Caco-2 (cell line): ENCODE measurements around the gene STK24. TPM values are rescaled to one million over a fixed set of nuclear protein-coding genes. Genes with fewer than 3 reads are reported as not detected.

Source experiments
- BruUV-seq: library from RNA; stranded (reverse); fragments of 400-500 nt; replicated peaks from 2 replicates; lab custom pipeline; 2021; lab: Mats Ljungman, UMichigan
- CTCF ChIA-PET: fragments of 300-600 bp; sonication (Branson Sonifier 250); formaldehyde crosslinking; loops from one replicate; lab custom pipeline; 2022; ENCODE audit warnings: antibody characterized with exemption; lab: Charles Lee
- POLR2A ChIA-PET: fragments of 300-600 bp; sonication (Branson Sonifier 250); formaldehyde crosslinking; loops from one replicate; lab custom pipeline; 2022; ENCODE audit warnings: antibody characterized with exemption; lab: Charles Lee
- DNase-seq, 2 experiments: peaks; one replicate each; pipeline versions ENCODE4 v3.0.0 to v3.0.0-alpha.2; 2020 to 2022
- H3K27me3 ChIP-seq: replicated peaks from 2 replicates; pipeline ENCODE4 v1.6.0; 2011; ENCODE audit warnings: low read length; ENCODE audit not compliant: control insufficient read depth, insufficient read depth
- H3K36me3 ChIP-seq: 2 replicates; pipeline ENCODE4 v1.5.1; 2011; ENCODE audit warnings: low read length; ENCODE audit not compliant: control insufficient read depth, insufficient read depth
- H3K4me1 ChIP-seq: fragments of 250-450 bp; sonication (Bioruptor Pico); 2 replicates; pipeline ENCODE4 v1.5.1; 2020; ENCODE audit warnings: mild to moderate bottlenecking
- H3K4me3 ChIP-seq: 2 replicates; pipeline ENCODE4 v1.5.1; 2011; ENCODE audit warnings: low read depth, mild to moderate bottlenecking, control low read depth, low read length
- H3K9me3 ChIP-seq: fragments of 250-450 bp; sonication (Bioruptor Pico); 2 replicates; pipeline ENCODE4 v1.5.1; 2020; ENCODE audit warnings: mild to moderate bottlenecking, moderate library complexity
- H3K27ac Mint-ChIP-seq: one replicate; pipeline ENCODE4 v1.8.0; 2022; ENCODE audit warnings: mixed read lengths; ENCODE audit not compliant: unreplicated experiment
- H3K27me3 Mint-ChIP-seq: one replicate; pipeline ENCODE4 v1.8.0; 2022; ENCODE audit warnings: mixed read lengths; ENCODE audit not compliant: insufficient read depth, unreplicated experiment
- H3K36me3 Mint-ChIP-seq: one replicate; pipeline ENCODE4 v1.8.0; 2022; ENCODE audit warnings: mild to moderate bottlenecking, mixed read lengths; ENCODE audit not compliant: insufficient read depth, unreplicated experiment
- H3K4me1 Mint-ChIP-seq: one replicate; pipeline ENCODE4 v1.8.0; 2022; ENCODE audit warnings: low read depth, mixed read lengths; ENCODE audit not compliant: unreplicated experiment
- H3K4me3 Mint-ChIP-seq: one replicate; pipeline ENCODE4 v1.8.0; 2022; ENCODE audit warnings: mild to moderate bottlenecking, moderate library complexity, mixed read lengths; ENCODE audit not compliant: unreplicated experiment
- H3K9me3 Mint-ChIP-seq: one replicate; pipeline ENCODE4 v1.8.0; 2022; ENCODE audit warnings: mixed read lengths; ENCODE audit not compliant: unreplicated experiment
- CTCF ChIP-seq, 2 experiments: fragments of 200-600 bp in 1 of 2; IDR thresholded peaks; 1 replicate in 1 of 2; 2 replicates in 1 of 2; pipeline versions ENCODE4 v1.5.1 to v1.8.0; 2011 to 2022; ENCODE audit warnings: antibody characterized with exemption in 1 of 2, control low read depth in 1 of 2, inconsistent platforms in 1 of 2, low read depth in 1 of 2, low read length in 1 of 2, mild to moderate bottlenecking in 1 of 2, moderate library complexity in 1 of 2; ENCODE audit not compliant: insufficient read depth in 1 of 2, severe bottlenecking in 1 of 2, unreplicated experiment in 1 of 2
- intact Hi-C: fragments of 100-400 bp; cut with micrococcal nuclease; formaldehyde crosslinking; loops from one replicate; pipeline ENCODE4 v1.10.0; 2022; ENCODE audit not compliant: unreplicated experiment
- total RNA-seq: library from RNA; stranded (reverse); gene quantifications from 2 replicates; pipeline ENCODE4 v1.2.3, GENCODE V29; 2022

Gene STK24
- total RNA-seq, 1 experiment from 2014 or later = 253 TPM

GRCh38 chr13:98445340-98446233 lies 131.3 kb downstream of the STK24 start:
- Mint-ChIP-seq H3K4me1 (peaks cover 14% of the 10 kb centered on the region), H3K27ac (peak overlapping the region; percentile 77), H3K27me3 (no peaks in the 10 kb centered on the region), H3K36me3 (peaks cover 100% of the 10 kb centered on the region), H3K9me3 (no peaks in the 10 kb centered on the region), H3K4me3 (no peak overlapping the region)
- intact Hi-C loops = loop anchor here (1.0 to 5.0 kb wide), 5 partner anchors 208 to 593 kb away; no protein-coding TSS in a partner anchor
- no TSS peak for BruUV-seq
- Histone ChIP-seq H3K36me3 (peaks cover 6% of the 10 kb centered on the region; the same call in 1 of the 2 replicates), H3K4me3 (no peak overlapping the region), H3K27me3 (no peaks in the 10 kb centered on the region), H3K9me3 (no peaks in the 10 kb centered on the region), H3K4me1 (no peaks in the 10 kb centered on the region)
- CTCF ChIA-PET = interaction anchor here (0.5 to 2.8 kb wide), 12 partner anchors 9 to 399 kb away, joined by 3 to 17 read pairs (median 5); no protein-coding TSS in a partner anchor
- DNase-seq = peak; percentile 77 to 88
- POLR2A ChIA-PET = interaction anchor here (0.5 kb wide), 1 partner anchor 50 kb away, joined by 3 read pairs; no protein-coding TSS in a partner anchor
- peak; percentile 97 to 99 for TF ChIP-seq CTCF (IDR thresholded peaks at IDR 0.05; ENCODE audit: insufficient read depth in 1 of 2, low read depth in 1 of 2, low read length in 1 of 2, severe bottlenecking in 1 of 2, unreplicated experiment in 1 of 2)

- DNase-seq = no peak
- BruUV-seq = no TSS peak
- ChIA-PET CTCF (interaction anchor here (1.4 to 2.8 kb wide), 3 partner anchors 28 to 229 kb away, joined by 4 to 17 read pairs (median 13); no protein-coding TSS in a partner anchor), POLR2A (no interaction called here)
- intact Hi-C loops = no loop called here
- TF ChIP-seq CTCF (IDR thresholded peaks at IDR 0.05; ENCODE audit: insufficient read depth in 1 of 2, low read depth in 1 of 2, low read length in 1 of 2, severe bottlenecking in 1 of 2, unreplicated experiment in 1 of 2) = no peak
- Histone ChIP-seq H3K27me3 (no peaks in the 10 kb centered on the region), H3K4me1 (no peaks in the 10 kb centered on the region), H3K4me3 (no peak overlapping the region), H3K9me3 (no peaks in the 10 kb centered on the region), H3K36me3 (peaks cover 6% of the 10 kb centered on the region; the same call in 1 of the 2 replicates)
- Mint-ChIP-seq H3K9me3 (no peaks in the 10 kb centered on the region), H3K4me1 (peaks cover 14% of the 10 kb centered on the region), H3K27me3 (no peaks in the 10 kb centered on the region), H3K36me3 (peaks cover 100% of the 10 kb centered on the region), H3K4me3 (peak overlapping the region; percentile 32), H3K27ac (peak overlapping the region; percentile 77)
Measured at GRCh38 chr13:98444381-98444780, 132.5 kb downstream of the STK24 start.

DNA sequence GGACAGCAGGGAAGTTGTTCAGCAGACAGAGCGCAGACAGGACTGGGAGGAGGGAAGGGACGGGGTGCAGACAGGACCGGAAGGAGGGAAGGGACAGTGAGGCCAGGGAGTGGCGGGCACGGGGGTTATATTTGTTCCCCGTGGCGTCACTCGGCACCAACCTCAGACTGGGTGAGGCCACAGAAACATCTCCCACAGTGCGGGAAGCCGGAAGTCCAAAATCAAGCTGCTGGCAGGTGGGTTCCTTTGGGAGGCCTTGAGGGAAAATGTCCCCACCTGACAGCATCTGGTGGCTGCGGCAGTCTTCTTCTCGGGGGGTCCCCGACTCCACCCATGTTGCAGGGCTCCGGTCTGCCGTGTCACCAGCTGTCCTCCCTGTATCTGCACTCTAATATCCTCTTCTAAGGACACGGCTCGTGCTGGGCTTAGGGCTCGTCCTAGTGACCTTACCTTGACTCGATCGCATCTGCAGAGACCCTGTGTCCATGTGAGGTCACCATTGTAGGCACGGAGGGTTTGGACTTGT lies 133.0 kb downstream of the STK24 start:
- Histone ChIP-seq H3K4me1 (no peaks in the 10 kb centered on the region), H3K36me3 (peaks cover 6% of the 10 kb centered on the region; the same call in 1 of the 2 replicates), H3K4me3 (no peak overlapping the region), H3K27me3 (no peaks in the 10 kb centered on the region), H3K9me3 (no peaks in the 10 kb centered on the region)
- intact Hi-C loops = no loop called here
- no peak for DNase-seq
- peaks cover 14% of the 10 kb centered on the region for H3K4me1 Mint-ChIP-seq
- peak overlapping the region; percentile 32 for H3K4me3 Mint-ChIP-seq
- peaks cover 100% of the 10 kb centered on the region for H3K36me3 Mint-ChIP-seq
- no TSS peak for BruUV-seq
- no peaks in the 10 kb centered on the region for H3K9me3 Mint-ChIP-seq
- ChIA-PET POLR2A (no interaction called here), CTCF (no interaction called here)
- peak overlapping the region; percentile 77 for H3K27ac Mint-ChIP-seq
- no peak for TF ChIP-seq CTCF (IDR thresholded peaks at IDR 0.05; ENCODE audit: insufficient read depth in 1 of 2, low read depth in 1 of 2, low read length in 1 of 2, severe bottlenecking in 1 of 2, unreplicated experiment in 1 of 2)
- no peaks in the 10 kb centered on the region for H3K27me3 Mint-ChIP-seq
